Gastrocnemius medialis (tissue), 4 donors: Measurements from ENCODE around the gene TFRC.

Experiments used
- POLR2A ChIP-seq, 2 donors: fragments of 450-650 bp; IDR thresholded peaks; one replicate each; pipeline ENCODE4 v1.6.1; 2017; ENCODE audit warnings: antibody characterized with exemption in 2 of 2, mild to moderate bottlenecking in 2 of 2, moderate library complexity in 2 of 2
- TF ChIP-seq, protein P1 (sequence below), 5 experiments: fragments of 450-650 bp in 3 of 5; fragments of 200-600 bp in 2 of 5; sonication (generic) in 2 of 5; IDR thresholded peaks in 4 of 5; conservative IDR thresholded peaks in 1 of 5; 1 replicate in 4 of 5; 2 replicates in 1 of 5; pipeline ENCODE4 v1.5.1; 2016 to 2019; ENCODE audit warnings: antibody characterized with exemption in 5 of 5, mild to moderate bottlenecking in 3 of 5, moderate library complexity in 3 of 5

DNA sequence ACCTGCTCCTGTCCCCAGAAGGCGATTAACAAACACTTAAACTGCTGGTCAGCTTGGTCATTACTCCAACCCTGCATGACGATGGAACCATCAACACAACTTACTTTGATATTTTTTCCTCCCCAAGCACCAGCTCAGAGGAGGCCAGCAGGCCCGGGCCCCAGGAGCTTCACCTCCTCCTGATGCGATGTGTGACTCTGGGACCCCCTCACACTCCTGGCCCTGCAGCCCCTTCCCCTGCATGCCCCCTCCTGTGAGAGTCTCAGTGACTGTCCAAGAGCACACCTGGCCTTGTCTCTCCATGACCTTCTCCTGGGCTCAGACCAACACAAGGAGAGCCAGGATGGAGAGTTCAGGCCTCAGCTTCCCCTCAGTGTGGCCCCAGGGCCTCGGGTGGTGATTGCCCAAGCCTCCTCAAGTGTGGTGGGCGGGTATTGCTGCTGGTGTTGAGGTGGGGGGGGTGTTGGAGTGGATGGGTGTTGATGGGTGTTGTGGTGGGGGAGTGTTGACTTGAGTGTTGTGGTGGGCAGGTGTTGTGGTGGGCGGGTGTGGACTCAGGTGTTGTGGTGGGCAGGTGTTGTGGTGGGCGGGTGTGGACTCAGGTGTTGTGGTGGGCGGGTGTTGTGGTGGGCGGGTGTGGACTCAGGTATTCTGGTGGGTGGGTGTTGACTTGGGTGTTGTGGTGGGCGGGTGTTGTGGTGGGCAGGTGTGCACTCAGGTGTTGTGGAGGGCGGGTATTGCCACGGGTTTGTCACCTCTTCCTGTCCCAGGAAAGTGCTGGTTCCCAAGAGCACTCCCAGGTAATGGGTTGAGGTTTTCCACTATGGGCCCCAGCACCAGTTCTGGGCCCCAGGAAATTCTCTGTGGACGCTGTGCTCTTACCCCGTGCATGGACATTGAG is 68.1 kb downstream of the TFRC start:
- TF ChIP-seq, protein P1, sequence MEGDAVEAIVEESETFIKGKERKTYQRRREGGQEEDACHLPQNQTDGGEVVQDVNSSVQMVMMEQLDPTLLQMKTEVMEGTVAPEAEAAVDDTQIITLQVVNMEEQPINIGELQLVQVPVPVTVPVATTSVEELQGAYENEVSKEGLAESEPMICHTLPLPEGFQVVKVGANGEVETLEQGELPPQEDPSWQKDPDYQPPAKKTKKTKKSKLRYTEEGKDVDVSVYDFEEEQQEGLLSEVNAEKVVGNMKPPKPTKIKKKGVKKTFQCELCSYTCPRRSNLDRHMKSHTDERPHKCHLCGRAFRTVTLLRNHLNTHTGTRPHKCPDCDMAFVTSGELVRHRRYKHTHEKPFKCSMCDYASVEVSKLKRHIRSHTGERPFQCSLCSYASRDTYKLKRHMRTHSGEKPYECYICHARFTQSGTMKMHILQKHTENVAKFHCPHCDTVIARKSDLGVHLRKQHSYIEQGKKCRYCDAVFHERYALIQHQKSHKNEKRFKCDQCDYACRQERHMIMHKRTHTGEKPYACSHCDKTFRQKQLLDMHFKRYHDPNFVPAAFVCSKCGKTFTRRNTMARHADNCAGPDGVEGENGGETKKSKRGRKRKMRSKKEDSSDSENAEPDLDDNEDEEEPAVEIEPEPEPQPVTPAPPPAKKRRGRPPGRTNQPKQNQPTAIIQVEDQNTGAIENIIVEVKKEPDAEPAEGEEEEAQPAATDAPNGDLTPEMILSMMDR (IDR thresholded peaks at IDR 0.05 in 4 of 5, conservative IDR thresholded peaks at IDR 0.05 in 1 of 5): no peak
- no peak for TF ChIP-seq POLR2A (IDR thresholded peaks at IDR 0.05)
